HCT116 (cell line): Measurements from ENCODE around the gene HPS5. TPM values are rescaled to one million over a fixed set of nuclear protein-coding genes. Genes with fewer than 3 reads are reported as not detected.

ENCODE experiments used
- ATAC-seq: fragments of 200-7000 bp; cut with Tn5 transposase; 2 replicates; pipeline ENCODE4 v1.9.1; 2020; ENCODE audit warnings: mild to moderate bottlenecking, moderate library complexity
- Bru-seq: library from RNA; stranded (reverse); fragments of 400-500 nt; gene quantifications from one replicate; lab custom pipeline; 2021; lab: Mats Ljungman, UMichigan
- BruChase-seq, 2 experiments: library from RNA; stranded (reverse); fragments of 400-500 nt; gene quantifications; one replicate each; lab custom pipeline; 2021; lab: Mats Ljungman, UMichigan
- BruUV-seq: library from RNA; stranded (reverse); fragments of 400-500 nt; replicated peaks from 2 replicates; lab custom pipeline; 2021; lab: Mats Ljungman, UMichigan
- CTCF ChIA-PET: fragments of 300-600 bp; sonication (Branson Sonifier 250); formaldehyde crosslinking; loops from one replicate; lab custom pipeline; 2021; ENCODE audit warnings: antibody characterized with exemption; lab: Charles Lee
- POLR2A ChIA-PET: fragments of 300-600, 350-600 bp; sonication (Branson Sonifier 250); formaldehyde crosslinking; loops from one replicate; lab custom pipeline; 2021; ENCODE audit warnings: antibody characterized with exemption; lab: Charles Lee
- RAD21 ChIA-PET, 2 experiments: fragments of 300-600 bp; sonication (Branson Sonifier 250); formaldehyde crosslinking; loops; one replicate each; lab custom pipeline; 2023; ENCODE audit warnings: low total read pairs in 2 of 2; ENCODE audit not compliant: uncharacterized antibody in 2 of 2, unreplicated experiment in 2 of 2, low non-redundant PET in 1 of 2; lab: Charles Lee
- DNase-seq: peaks from one replicate; pipeline ENCODE4 v3.0.0-alpha.2; 2010; ENCODE audit warnings: low read depth, low spot score
- H2AFZ ChIP-seq: fragments of 200-600 bp; shearing (Covaris generic), sonication (generic); 2 replicates; pipeline ENCODE4 v1.6.1; 2017; ENCODE audit warnings: low read depth, mixed run types, mixed read lengths, antibody characterized with exemption, low read length; ENCODE audit not compliant: poor library complexity, severe bottlenecking
- H3K27ac ChIP-seq: 2 replicates; pipeline ENCODE4 v1.5.1; 2012; ENCODE audit warnings: low read depth, low read length
- H3K27me3 ChIP-seq: fragments of 200-600 bp; sonication (generic); 2 replicates; pipeline ENCODE4 v1.6.1; 2016; ENCODE audit warnings: mixed run types, low read length, mixed read lengths; ENCODE audit not compliant: insufficient read depth
- H3K36me3 ChIP-seq, 2 experiments: fragments of 200-500 bp in 1 of 2; fragments of 200-600 bp in 1 of 2; sonication (Bioruptor generic) in 1 of 2; sonication (generic) in 1 of 2; 2 replicates each; pipeline versions ENCODE4 v1.5.1 to v1.6.1; 2014 to 2016; ENCODE audit warnings: low read length in 2 of 2, inconsistent platforms in 1 of 2, mixed read lengths in 1 of 2, mixed run types in 1 of 2; ENCODE audit not compliant: insufficient read depth in 2 of 2, control insufficient read depth in 1 of 2
- H3K4me1 ChIP-seq, 2 experiments: fragments of 200-600 bp in 1 of 2; sonication (generic) in 1 of 2; 2 replicates each; pipeline versions ENCODE4 v1.5.1 to v1.6.1; 2012 to 2017; ENCODE audit warnings: low read length in 2 of 2, inconsistent platforms in 1 of 2, mild to moderate bottlenecking in 1 of 2, mixed read lengths in 1 of 2, mixed run types in 1 of 2, moderate library complexity in 1 of 2; ENCODE audit not compliant: insufficient read depth in 2 of 2, control insufficient read depth in 1 of 2
- H3K4me2 ChIP-seq: fragments of 200-600 bp; sonication (generic); 2 replicates; pipeline ENCODE4 v1.6.1; 2017; ENCODE audit warnings: mixed run types, low read length, mixed read lengths
- H3K4me3 ChIP-seq, 2 experiments: fragments of 200-600 bp in 1 of 2; sonication (generic) in 1 of 2; replicated peaks in 1 of 2; 2 replicates each; pipeline ENCODE4 v1.5.1; 2011 to 2016; ENCODE audit warnings: low read length in 2 of 2, control low read depth in 1 of 2, low read depth in 1 of 2, mild to moderate bottlenecking in 1 of 2, mixed read lengths in 1 of 2, mixed run types in 1 of 2
- H3K79me2 ChIP-seq: fragments of 200-600 bp; sonication (generic); 2 replicates; pipeline ENCODE4 v1.6.1; 2017; ENCODE audit warnings: mild to moderate bottlenecking, mixed run types, low read length, moderate library complexity, mixed read lengths; ENCODE audit not compliant: insufficient read depth
- H3K9ac ChIP-seq: fragments of 200-600 bp; sonication (generic); 2 replicates; pipeline ENCODE4 v1.6.1; 2016; ENCODE audit warnings: low read length, mixed read lengths
- H3K9me2 ChIP-seq: fragments of 200-600 bp; sonication (generic), shearing (Covaris generic); 2 replicates; pipeline ENCODE4 v1.6.1; 2017; ENCODE audit warnings: mixed run types, mild to moderate bottlenecking, moderate library complexity; ENCODE audit not compliant: insufficient read depth
- H3K9me3 ChIP-seq, 2 experiments: fragments of 200-500 bp in 1 of 2; fragments of 200-600 bp in 1 of 2; sonication (Bioruptor generic) in 1 of 2; sonication (generic) in 1 of 2; 2 replicates each; pipeline ENCODE4 v1.6.1; 2014 to 2017; ENCODE audit warnings: low read length in 2 of 2, mixed read lengths in 2 of 2, inconsistent platforms in 1 of 2, low read depth in 1 of 2, mild to moderate bottlenecking in 1 of 2, mixed run types in 1 of 2, moderate library complexity in 1 of 2; ENCODE audit not compliant: control insufficient read depth in 1 of 2, insufficient read depth in 1 of 2
- H4K20me1 ChIP-seq: fragments of 200-600 bp; sonication (generic), shearing (Covaris generic); 2 replicates; pipeline ENCODE4 v1.6.1; 2017; ENCODE audit warnings: mixed run types, mild to moderate bottlenecking, moderate library complexity; ENCODE audit not compliant: insufficient read depth
- ATF3 ChIP-seq: IDR thresholded peaks from 2 replicates; pipeline ENCODE4 v1.6.1; 2012
- CBX3 ChIP-seq: IDR thresholded peaks from 2 replicates; pipeline ENCODE4 v1.6.1; 2012; ENCODE audit warnings: low read depth
- CEBPB ChIP-seq: IDR thresholded peaks from 2 replicates; pipeline ENCODE4 v1.6.1; 2012; ENCODE audit warnings: low read depth
- EGR1 ChIP-seq: IDR thresholded peaks from 2 replicates; pipeline ENCODE4 v1.6.1; 2012; ENCODE audit warnings: low read depth
- ELF1 ChIP-seq: IDR thresholded peaks from 2 replicates; pipeline ENCODE4 v1.6.1; 2012; ENCODE audit warnings: low read depth, borderline replicate concordance
- EZH2phosphoT487 ChIP-seq: fragments of 200-600 bp; IDR thresholded peaks from 2 replicates; pipeline ENCODE4 v1.6.1; 2018; ENCODE audit warnings: antibody characterized with exemption, borderline replicate concordance
- FOSL1 ChIP-seq: IDR thresholded peaks from 2 replicates; pipeline ENCODE4 v1.6.1; 2012; ENCODE audit warnings: low read depth
- JUND ChIP-seq: IDR thresholded peaks from 2 replicates; pipeline ENCODE4 v1.6.1; 2012
- MAX ChIP-seq: IDR thresholded peaks from 2 replicates; pipeline ENCODE4 v1.6.1; 2012
- POLR2A ChIP-seq: IDR thresholded peaks from 2 replicates; pipeline ENCODE4 v1.7.0; 2011; ENCODE audit warnings: borderline replicate concordance; ENCODE audit not compliant: insufficient read depth, insufficient read length; ENCODE audit errors: extremely low read depth
- POLR2AphosphoS5 ChIP-seq: IDR thresholded peaks from 2 replicates; pipeline ENCODE4 v1.6.1; 2011; ENCODE audit warnings: mild to moderate bottlenecking, low read depth, low read length, moderate library complexity
- RAD21 ChIP-seq: IDR thresholded peaks from 2 replicates; pipeline ENCODE4 v1.6.1; 2012; ENCODE audit warnings: low read depth, mild to moderate bottlenecking
- REST ChIP-seq: IDR thresholded peaks from 2 replicates; pipeline ENCODE4 v1.6.1; 2012; ENCODE audit warnings: low read depth
- SP1 ChIP-seq: IDR thresholded peaks from 2 replicates; pipeline ENCODE4 v1.6.1; 2012; ENCODE audit warnings: low read depth
- SRF ChIP-seq: IDR thresholded peaks from 2 replicates; pipeline ENCODE4 v1.6.1; 2012; ENCODE audit warnings: low read depth
- TCF7L2 ChIP-seq: IDR thresholded peaks from 2 replicates; pipeline ENCODE4 v1.7.0; 2011; ENCODE audit warnings: borderline replicate concordance, inconsistent platforms; ENCODE audit not compliant: insufficient read depth, insufficient read length; ENCODE audit errors: extremely low read depth
- YY1 ChIP-seq: IDR thresholded peaks from 2 replicates; pipeline ENCODE4 v1.6.1; 2011; ENCODE audit warnings: low read length, low read depth, moderate library complexity, mild to moderate bottlenecking; ENCODE audit not compliant: insufficient replicate concordance; ENCODE audit errors: extremely low read depth
- ZBTB33 ChIP-seq: IDR thresholded peaks from 2 replicates; pipeline ENCODE4 v1.6.1; 2011; ENCODE audit warnings: mild to moderate bottlenecking, low read length, moderate library complexity; ENCODE audit not compliant: insufficient replicate concordance; ENCODE audit errors: extremely low read depth
- ZFX ChIP-seq: fragments of 450-650 bp; IDR thresholded peaks from 2 replicates; pipeline ENCODE4 v1.6.1; 2017
- ZNF274 ChIP-seq: fragments of 200-500 bp; sonication (Bioruptor generic); IDR thresholded peaks from 2 replicates; pipeline ENCODE4 v1.6.1; 2014; ENCODE audit warnings: mild to moderate bottlenecking, low read depth, low read length, inconsistent platforms
- intact Hi-C: fragments of 100-400 bp; cut with micrococcal nuclease; formaldehyde crosslinking; loops from 2 replicates; pipeline ENCODE4 v1.10.0; 2022
- long read RNA-seq: library from polyadenylated mRNA; unstranded; transcript quantifications from one replicate; pipeline ENCODE4 v2.0.0, GENCODE V29; 2021; ENCODE audit not compliant: unreplicated experiment
- polyA plus RNA-seq: library from polyadenylated mRNA; unstranded; fragments of >200 nt; gene quantifications from 2 replicates; pipeline ENCODE4 v1.2.1, GENCODE V29; 2012; ENCODE audit warnings: missing spikeins
- total RNA-seq: library from RNA; stranded (reverse); gene quantifications from one replicate; pipeline ENCODE4 v1.2.1, GENCODE V29; 2021; ENCODE audit not compliant: unreplicated experiment

The HPS5 gene
- total RNA-seq, result 19.6 TPM
- 6.0 and 9.3 TPM in 2 replicates for polyA plus RNA-seq
- percentile 81 among the genes with signal in this experiment for Bru-seq, nascent RNA
- BruChase-seq, experiment 1, labeled RNA remaining after a 6-hour chase, result percentile 79 among the genes with signal in this experiment
- percentile 79 among the genes with signal in this experiment for BruChase-seq, experiment 2, labeled RNA remaining after a 2-hour chase
- long read RNA-seq, full-length matches to known transcripts, result 14 of 46 reads
- long read RNA-seq, partial matches to known transcripts, result 19 of 46 reads
- long read RNA-seq, other reads (novel, unspliced or antisense), result 13 of 46 reads

GRCh38 chr11:18321969-18322711 lies at the start of gene HPS5, which contains the start of gene GTF2H1:
TSS of gene HPS5 (minus strand) at chr11:18322140. CDS start at chr11:18317858, 4,282 bp downstream.
TSS of gene GTF2H1 (plus strand) at chr11:18322567. CDS start at chr11:18333075, 10,508 bp downstream.
- peaks cover 6 to 7% of the 10 kb centered on the region in 2 experiments; a peak in 1 of 4 replicates for H3K36me3 ChIP-seq
- peak; percentile 92 for ATAC-seq
- peak within 1 kb of the TSS; percentile 86 for H3K4me2 ChIP-seq
- H3K9me3 ChIP-seq, result no peaks in the 10 kb centered on the region
- H3K9ac ChIP-seq, result peak within 1 kb of the TSS; percentile 85
- peaks cover 9 to 21% of the 10 kb centered on the region in 2 experiments; a peak in 3 of 4 replicates for H3K4me1 ChIP-seq
- no peak within 1 kb of the TSS for H2AFZ ChIP-seq
- ChIA-PET CTCF (no interaction called here), POLR2A (interaction anchor here (1.0 to 3.8 kb wide), 6 partner anchors 10 to 74 kb away, joined by 3 to 12 read pairs (median 4); partner anchors contain the start of gene LDHA), RAD21 (no interaction called here)
- H4K20me1 ChIP-seq, result no peaks in the 10 kb centered on the region
- H3K27ac ChIP-seq, result peak within 1 kb of the TSS; percentile 69
- DNase-seq, result peak; percentile 98
- H3K4me3 ChIP-seq, result peak within 1 kb of the TSS; percentile 60 to 82
- H3K9me2 ChIP-seq, result no peaks in the 10 kb centered on the region
- no peaks in the 10 kb centered on the region for H3K27me3 ChIP-seq
- BruUV-seq, result no TSS peak
- intact Hi-C loops, result loop anchor here (2.0 to 10.0 kb wide), 2 partner anchors 73 to 203 kb away; partner anchors contain the start of genes LDHA and TSG101
- H3K79me2 ChIP-seq, result peaks cover 91% of the 10 kb centered on the region
- TF ChIP-seq SRF (peak; percentile 89), REST (no peak), TCF7L2 (peak; percentile 14), CEBPB (no peak), POLR2AphosphoS5 (peak; percentile 98), ELF1 (peak; percentile 97), SP1 (peak; percentile 92), POLR2A (peak; percentile 90), EZH2phosphoT487 (no peak), FOSL1 (no peak), EGR1 (no peak; the same call in 1 of the 2 replicates), JUND (peak; percentile 47), ATF3 (no peak), ZNF274 (no peak), ZFX (peak; percentile 67), CBX3 (peak; percentile 86; the same call in 1 of the 2 replicates), MAX (peak; percentile 98), YY1 (peak; percentile 91), ZBTB33 (peak; percentile 70), RAD21 (peak; percentile 23; the same call in 1 of the 2 replicates)
